ENCODE data around the gene DECR2. TPM values are rescaled to one million over a fixed set of nuclear protein-coding genes. Genes with fewer than 3 reads are reported as not detected.

The DECR2 gene
- total and polyA plus RNA-seq, 9 of the 15 experiments (the other 6 are each of a cell fraction or from before 2014, with no cell fraction given), result 1.0 to 31.9 (median 10.3) TPM

DNA sequence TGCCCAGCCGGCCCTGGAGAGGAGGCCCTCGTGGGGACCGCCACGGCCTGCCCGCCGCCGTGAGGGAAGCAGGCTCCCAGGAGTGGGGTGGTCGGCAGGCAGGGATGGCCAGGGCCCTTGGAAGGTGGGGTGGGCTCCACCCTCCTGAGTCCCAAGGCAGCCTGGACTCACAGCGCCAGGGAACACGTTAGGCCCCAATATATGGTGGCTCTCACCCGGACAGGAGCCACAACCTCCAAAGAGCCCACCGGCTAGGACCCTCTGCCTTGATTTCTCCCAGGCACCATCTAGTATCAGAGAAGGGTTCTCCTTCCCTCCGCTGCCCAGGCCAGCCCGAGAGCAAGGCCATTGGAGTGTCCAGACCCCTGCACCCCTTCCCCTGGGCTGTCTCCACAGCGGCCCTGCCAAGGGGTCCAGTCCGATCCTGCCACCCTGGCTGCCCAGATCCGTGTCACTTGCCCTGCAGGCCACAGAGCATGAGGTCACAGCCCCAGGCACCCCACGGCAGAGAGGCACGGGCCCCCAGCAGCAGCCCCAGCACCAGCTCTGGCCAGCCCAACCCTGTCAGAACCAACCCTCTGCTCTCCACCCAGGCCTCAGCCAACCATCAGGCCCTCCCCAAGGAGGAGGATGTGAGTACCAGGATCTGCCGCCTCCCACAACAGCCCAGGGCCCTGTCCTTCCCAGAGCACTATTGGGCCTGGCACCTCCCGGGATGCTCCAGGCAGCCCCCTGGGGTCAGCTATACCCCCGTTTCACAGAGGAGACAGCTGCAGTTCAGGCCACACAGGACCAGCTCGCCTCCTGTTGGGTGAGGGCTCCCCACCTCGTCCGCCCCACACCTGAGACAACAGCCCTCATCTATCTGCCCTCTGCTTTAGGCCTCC, 48.0 kb upstream of the DECR2 start (continued):
- TF ChIP-seq MAZ (CRISPR knock-in tag; conservative IDR thresholded peaks at IDR 0.05 in 1 of 2, IDR thresholded peaks at IDR 0.05 in 1 of 2) (no peak; a peak in 1 of 4 replicates), IRF9 (tag; IDR thresholded peaks at IDR 0.05) (no peak), ZBTB26 (CRISPR knock-in tag; IDR thresholded peaks at IDR 0.05) (no peak), SIN3B (IDR thresholded peaks at IDR 0.05; ENCODE audit: low read depth) (no peak), FOXM1 (IDR thresholded peaks at IDR 0.05; ENCODE audit: low read depth) (no peak), FOXM1 (CRISPR knock-in tag; IDR thresholded peaks at IDR 0.05; ENCODE audit: low read depth) (no peak), EHMT2 (IDR thresholded peaks at IDR 0.05) (no peak), HMGN3 (IDR thresholded peaks at IDR 0.05; ENCODE audit: borderline replicate concordance, extremely low read depth, insufficient read length, low read depth, low read length) (no peak), MCM5 (IDR thresholded peaks at IDR 0.05; ENCODE audit: low read depth) (no peak), PHF21A (IDR thresholded peaks at IDR 0.05; ENCODE audit: borderline replicate concordance, low read depth) (no peak), ZNF583 (CRISPR knock-in tag; IDR thresholded peaks at IDR 0.05) (no peak), TAF1 (IDR thresholded peaks at IDR 0.05; ENCODE audit: control insufficient read depth, extremely low read depth, insufficient read depth, low read length, severe bottlenecking) (no peak), GATA2 (CRISPR knock-in tag; IDR thresholded peaks at IDR 0.05) (no peak), E2F3 (CRISPR knock-in tag; IDR thresholded peaks at IDR 0.05) (no peak), KDM1A (IDR thresholded peaks at IDR 0.05) (no peak), FOXP1 (CRISPR knock-in tag; IDR thresholded peaks at IDR 0.05) (no peak), MTA3 (IDR thresholded peaks at IDR 0.05; ENCODE audit: borderline replicate concordance) (0 out of 2 replicates have a peak, but pooled peaks have one; percentile 7), ZBTB49 (CRISPR knock-in tag; IDR thresholded peaks at IDR 0.05; ENCODE audit: borderline replicate concordance) (no peak), GTF2E2 (tag; IDR thresholded peaks at IDR 0.05) (no peak), SREBF1 (IDR thresholded peaks at IDR 0.05; ENCODE audit: borderline replicate concordance, low read depth, low read length) (no peak), SMARCE1 (IDR thresholded peaks at IDR 0.05) (no peak), CREB3L1 (IDR thresholded peaks at IDR 0.05; ENCODE audit: borderline replicate concordance, low read depth) (no peak), ZNF41 (CRISPR knock-in tag; conservative IDR thresholded peaks at IDR 0.05) (no peak)

Data from K562 (cell line).